Vagina (tissue), 2 donors: ENCODE results near the gene SRRM2.

Experiments
- POLR2A ChIP-seq, 2 donors: fragments of 450-650 bp; IDR thresholded peaks; one replicate each; pipeline ENCODE4 v1.6.1; 2017; ENCODE audit warnings: antibody characterized with exemption in 2 of 2, mild to moderate bottlenecking in 2 of 2, moderate library complexity in 2 of 2
- TF ChIP-seq, protein P1 (sequence below), 3 experiments: fragments of 450-650 bp in 2 of 3; fragments of 200-600 bp in 1 of 3; sonication (generic) in 1 of 3; IDR thresholded peaks; one replicate each; pipeline ENCODE4 v1.5.1; 2017 to 2019; ENCODE audit warnings: antibody characterized with exemption in 3 of 3, mild to moderate bottlenecking in 2 of 3, moderate library complexity in 2 of 3

DNA sequence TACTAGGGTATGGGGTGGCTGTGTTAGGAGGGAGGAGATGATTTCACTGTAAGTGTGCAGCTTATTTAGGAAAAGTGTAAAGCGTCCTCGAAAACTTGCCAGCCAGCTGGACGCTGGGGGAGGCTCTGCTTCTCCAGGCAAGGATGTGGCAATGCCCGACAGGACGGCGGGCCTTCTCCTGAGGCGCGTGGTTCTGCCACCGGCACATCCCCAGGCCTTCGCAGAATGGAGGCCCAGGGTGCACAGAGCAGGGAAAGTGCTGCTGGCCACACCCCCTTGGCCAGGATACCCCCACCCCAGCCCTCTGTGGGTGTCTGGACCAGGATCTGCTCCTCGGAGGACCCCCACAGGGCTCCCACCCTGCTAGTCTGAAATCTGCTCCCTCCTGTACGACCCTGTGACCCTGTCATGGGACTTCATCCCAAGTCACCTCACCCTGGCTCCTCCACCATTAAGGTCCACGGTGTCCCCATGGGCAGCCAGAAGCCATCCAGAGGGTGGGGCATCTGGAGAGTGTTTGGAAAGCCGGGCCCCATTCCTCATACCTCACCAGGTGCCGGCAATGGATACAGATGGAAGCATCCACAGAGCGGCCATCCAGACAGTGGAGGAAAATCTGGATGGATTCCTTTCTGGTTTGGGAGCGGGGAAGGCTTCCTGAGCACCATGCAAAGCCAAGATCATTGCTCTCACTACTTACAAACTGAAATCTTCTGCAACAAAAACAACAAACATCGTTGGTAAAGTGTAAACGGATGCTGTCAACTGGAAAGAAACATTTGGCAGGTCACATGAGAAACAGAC lies 9.2 kb upstream of the SRRM2 start:
- TF ChIP-seq POLR2A (IDR thresholded peaks at IDR 0.05), result no peak
- TF ChIP-seq, protein P1, sequence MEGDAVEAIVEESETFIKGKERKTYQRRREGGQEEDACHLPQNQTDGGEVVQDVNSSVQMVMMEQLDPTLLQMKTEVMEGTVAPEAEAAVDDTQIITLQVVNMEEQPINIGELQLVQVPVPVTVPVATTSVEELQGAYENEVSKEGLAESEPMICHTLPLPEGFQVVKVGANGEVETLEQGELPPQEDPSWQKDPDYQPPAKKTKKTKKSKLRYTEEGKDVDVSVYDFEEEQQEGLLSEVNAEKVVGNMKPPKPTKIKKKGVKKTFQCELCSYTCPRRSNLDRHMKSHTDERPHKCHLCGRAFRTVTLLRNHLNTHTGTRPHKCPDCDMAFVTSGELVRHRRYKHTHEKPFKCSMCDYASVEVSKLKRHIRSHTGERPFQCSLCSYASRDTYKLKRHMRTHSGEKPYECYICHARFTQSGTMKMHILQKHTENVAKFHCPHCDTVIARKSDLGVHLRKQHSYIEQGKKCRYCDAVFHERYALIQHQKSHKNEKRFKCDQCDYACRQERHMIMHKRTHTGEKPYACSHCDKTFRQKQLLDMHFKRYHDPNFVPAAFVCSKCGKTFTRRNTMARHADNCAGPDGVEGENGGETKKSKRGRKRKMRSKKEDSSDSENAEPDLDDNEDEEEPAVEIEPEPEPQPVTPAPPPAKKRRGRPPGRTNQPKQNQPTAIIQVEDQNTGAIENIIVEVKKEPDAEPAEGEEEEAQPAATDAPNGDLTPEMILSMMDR (IDR thresholded peaks at IDR 0.05), result no peak
